Naive B cell (primary cell): ENCODE data around the gene HK1. TPM values are rescaled to one million over a fixed set of nuclear protein-coding genes. Genes with fewer than 3 reads are reported as not detected.
A peak's percentile ranks its signal among the peaks of the same experiment; 100 is the strongest.
"Not testable (repeated sequence)": the region's sequence is repeated elsewhere in the genome, so short reads cannot be mapped to it uniquely, and the experiment has no call there.

Experiments
- ATAC-seq, 2 donors: fragments of 150-1000 bp; cut with Tn5 transposase; 2 replicates each; pipeline ENCODE4 v1.10.0; 2021; ENCODE audit warnings: low read depth in 2 of 2, mild to moderate bottlenecking in 2 of 2, moderate library complexity in 2 of 2
- DNase-seq: peaks from one replicate; pipeline ENCODE4 v3.0.0; 2022
- H3K27ac Mint-ChIP-seq, 6 donors: one replicate each; pipeline ENCODE4 v1.8.0; 2020 to 2022; ENCODE audit warnings: mild to moderate bottlenecking in 6 of 6, mixed read lengths in 6 of 6, moderate library complexity in 5 of 6, inconsistent platforms in 2 of 6
- H3K27me3 Mint-ChIP-seq, 3 donors: one replicate each; pipeline ENCODE4 v1.8.0; 2021 to 2022; ENCODE audit warnings: mixed read lengths in 3 of 3, mild to moderate bottlenecking in 1 of 3
- H3K36me3 Mint-ChIP-seq, 2 donors: one replicate each; pipeline ENCODE4 v1.8.0; 2020 to 2022; ENCODE audit warnings: mixed read lengths in 2 of 2, inconsistent platforms in 1 of 2, mild to moderate bottlenecking in 1 of 2
- H3K4me1 Mint-ChIP-seq, 3 donors: one replicate each; pipeline ENCODE4 v1.8.0; 2020 to 2022; ENCODE audit warnings: mixed read lengths in 3 of 3, inconsistent platforms in 1 of 3, mild to moderate bottlenecking in 1 of 3, moderate library complexity in 1 of 3
- H3K4me3 Mint-ChIP-seq, 8 donors: one replicate each; pipeline ENCODE4 v1.8.0; 2020 to 2022; ENCODE audit warnings: mild to moderate bottlenecking in 8 of 8, mixed read lengths in 8 of 8, moderate library complexity in 8 of 8, inconsistent platforms in 2 of 8
- H3K9me3 Mint-ChIP-seq, 7 donors: one replicate each; pipeline ENCODE4 v1.8.0; 2020 to 2022; ENCODE audit warnings: mixed read lengths in 7 of 7, mild to moderate bottlenecking in 5 of 7, inconsistent platforms in 2 of 7, moderate library complexity in 1 of 7
- polyA plus RNA-seq, 6 donors: library from polyadenylated mRNA; unstranded; fragments of 300-500 nt; fragmentation: Illumina TruSeq; gene quantifications; one replicate each; pipeline ENCODE4 v1.2.3, GENCODE V29; 2021; ENCODE audit warnings: low read depth in 6 of 6

The HK1 gene
- polyA plus RNA-seq, 6 donors from 2014 or later = 45.7 to 71.0 (median 59.3) TPM

- no peak overlapping the region for H3K27ac Mint-ChIP-seq
- H3K9me3 Mint-ChIP-seq = no peaks in the 10 kb centered on the region
- DNase-seq = no peak
- no peaks in the 10 kb centered on the region for H3K36me3 Mint-ChIP-seq
- no peak overlapping the region for H3K4me3 Mint-ChIP-seq
- no peak for ATAC-seq
- H3K4me1 Mint-ChIP-seq = no peaks in the 10 kb centered on the region
- H3K27me3 Mint-ChIP-seq = peaks cover under 1 to 17% (median 9%) of the 10 kb centered on the region in 3 donors
Observed at GRCh38 chr10:69295027-69295636, 16.8 kb downstream of the HK1 start.

- Mint-ChIP-seq H3K27ac (no peak overlapping the region), H3K36me3 (no peaks in the 10 kb centered on the region), H3K4me3 (no peak overlapping the region), H3K27me3 (peaks cover 0 to 4% (median 0%) of the 10 kb centered on the region in 3 donors), H3K9me3 (no peaks in the 10 kb centered on the region), H3K4me1 (no peaks in the 10 kb centered on the region)
- DNase-seq = no peak
- no peak for ATAC-seq
Observed at GRCh38 chr10:69303632-69304051, 25.3 kb downstream of the HK1 start.

- no peak overlapping the region for H3K27ac Mint-ChIP-seq
Observed at GRCh38 chr10:69306421-69306820, 28.1 kb downstream of the HK1 start.

DNA sequence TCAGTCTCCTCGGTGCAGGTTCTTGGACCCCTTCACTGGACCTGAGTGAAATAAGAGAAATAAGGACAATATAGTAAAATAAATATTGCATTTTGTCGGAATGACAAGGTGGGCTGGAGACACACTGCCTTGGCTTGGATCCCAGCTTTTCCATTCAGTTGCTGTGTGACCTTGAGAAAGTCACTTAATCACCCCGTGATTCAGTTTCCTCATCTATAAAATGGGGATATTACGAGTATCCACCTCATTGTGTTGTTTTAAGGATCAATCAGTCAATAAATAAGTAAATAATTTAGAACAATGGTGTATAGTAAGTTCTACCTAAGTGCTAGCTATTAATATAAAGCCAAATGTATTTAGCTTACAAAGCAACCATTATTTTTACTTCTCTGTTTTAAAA lies 29.1 kb downstream of the HK1 start:
- H3K27ac Mint-ChIP-seq = no peak overlapping the region
- ATAC-seq = no peak
- H3K36me3 Mint-ChIP-seq = no peaks in the 10 kb centered on the region
- H3K4me3 Mint-ChIP-seq = no peak overlapping the region
- DNase-seq = no peak
- H3K27me3 Mint-ChIP-seq = no peaks in the 10 kb centered on the region
- H3K9me3 Mint-ChIP-seq = no peaks in the 10 kb centered on the region
- no peaks in the 10 kb centered on the region for H3K4me1 Mint-ChIP-seq

More at GRCh38 chr10:69306421-69306820, 28.1 kb downstream of the HK1 start:
- no peaks in the 10 kb centered on the region for H3K36me3 Mint-ChIP-seq
- DNase-seq = no peak
- ATAC-seq = no peak
- H3K9me3 Mint-ChIP-seq = no peaks in the 10 kb centered on the region
- H3K4me3 Mint-ChIP-seq = no peak overlapping the region
- H3K27me3 Mint-ChIP-seq = no peaks in the 10 kb centered on the region
- no peaks in the 10 kb centered on the region for H3K4me1 Mint-ChIP-seq

DNA sequence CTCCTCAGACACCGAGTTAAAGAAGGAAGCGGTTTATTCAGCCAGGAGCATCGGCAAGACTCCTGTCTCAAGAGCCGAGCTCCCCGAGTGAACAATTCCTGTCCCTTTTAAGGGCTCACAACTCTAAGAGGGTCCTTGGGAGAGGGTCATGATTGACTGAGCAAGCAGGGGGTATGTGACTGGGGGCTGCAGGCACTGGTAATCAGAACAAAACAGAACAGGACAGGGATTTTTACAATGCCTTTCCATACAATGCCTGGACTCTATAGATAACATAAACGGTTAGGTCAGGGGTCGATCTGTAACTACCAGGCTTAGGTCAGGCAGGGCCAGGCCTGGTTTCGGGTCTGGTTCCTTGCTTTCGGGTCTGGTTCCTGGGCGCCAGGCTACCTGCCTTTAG lies 30.0 kb downstream of the HK1 start:
- not testable (repeated sequence) for H3K27ac Mint-ChIP-seq, ATAC-seq

DNA sequence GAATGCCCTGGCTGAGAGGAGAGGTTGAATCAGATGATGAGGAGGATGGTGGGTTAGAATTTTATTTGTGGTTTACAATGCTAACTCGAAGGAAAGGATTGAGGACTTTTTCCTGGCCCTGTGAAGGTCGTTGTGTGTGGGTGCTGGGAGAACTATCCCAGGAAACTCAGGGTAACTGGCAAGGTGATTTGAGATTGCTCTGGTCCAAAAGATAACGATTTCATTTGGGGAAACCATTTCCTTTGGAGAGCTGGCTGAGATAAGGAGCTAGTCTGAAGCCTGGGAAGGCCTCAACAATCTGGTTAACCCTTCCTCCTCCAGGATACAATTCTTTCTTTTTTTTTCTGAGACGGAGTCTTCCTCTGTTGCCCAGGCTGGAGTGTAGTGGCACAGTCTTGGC lies 33.0 kb downstream of the HK1 start:
- DNase-seq = no peak
- Mint-ChIP-seq H3K36me3 (no peaks in the 10 kb centered on the region), H3K4me1 (peaks cover 0 to 4% (median 0%) of the 10 kb centered on the region in 3 donors), H3K27ac (no peak overlapping the region), H3K4me3 (no peak overlapping the region), H3K27me3 (no peaks in the 10 kb centered on the region), H3K9me3 (no peaks in the 10 kb centered on the region)
- ATAC-seq = no peak

More for the DNA sequence above, 30.0 kb downstream of the HK1 start:
- H3K4me1 Mint-ChIP-seq, H3K9me3 Mint-ChIP-seq, DNase-seq, H3K36me3 Mint-ChIP-seq, H3K27me3 Mint-ChIP-seq, H3K4me3 Mint-ChIP-seq: not testable (repeated sequence)

GRCh38 chr10:69312528-69312927 lies 34.2 kb downstream of the HK1 start:
- ATAC-seq (no peak), DNase-seq (no peak)
- Mint-ChIP-seq H3K4me1 (peaks cover 4 to 8% (median 5%) of the 10 kb centered on the region in 3 donors), H3K36me3 (no peaks in the 10 kb centered on the region), H3K27ac (peak overlapping the region in 4 of 6 donors; percentile 27 to 65 (median 30)), H3K4me3 (no peak overlapping the region), H3K9me3 (no peaks in the 10 kb centered on the region), H3K27me3 (no peaks in the 10 kb centered on the region)

DNA sequence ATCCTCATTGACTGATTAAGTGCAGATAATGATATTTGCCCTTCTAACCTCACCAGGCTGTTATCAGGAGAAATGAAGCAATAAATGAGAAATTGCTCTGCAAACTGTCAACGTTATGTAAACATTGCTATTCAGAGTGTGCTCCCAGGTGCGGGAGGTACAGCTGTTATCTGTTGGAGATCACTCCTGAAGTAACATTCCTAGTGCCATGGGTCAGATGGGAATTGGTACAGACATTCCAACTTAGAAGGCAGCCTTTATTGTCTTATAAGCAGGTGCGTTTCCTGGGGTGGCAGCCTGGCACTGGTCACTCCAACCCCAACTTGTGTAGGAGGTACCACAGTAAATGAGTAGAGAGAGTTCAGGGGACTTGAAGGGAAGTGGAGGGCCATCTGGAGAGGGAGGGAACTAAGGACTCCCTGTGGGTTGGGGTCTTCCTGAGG lies 36.8 kb downstream of the HK1 start:
- Mint-ChIP-seq H3K4me3 (peak overlapping the region in 2 of 8 donors; percentile 42 to 71), H3K27me3 (no peaks in the 10 kb centered on the region), H3K9me3 (no peaks in the 10 kb centered on the region), H3K36me3 (no peaks in the 10 kb centered on the region), H3K27ac (peak overlapping the region in 3 of 6 donors; percentile 1 to 93 (median 84)), H3K4me1 (peaks cover 13 to 22% (median 18%) of the 10 kb centered on the region in 3 donors)
- no peak for DNase-seq
- ATAC-seq = no peak

DNA sequence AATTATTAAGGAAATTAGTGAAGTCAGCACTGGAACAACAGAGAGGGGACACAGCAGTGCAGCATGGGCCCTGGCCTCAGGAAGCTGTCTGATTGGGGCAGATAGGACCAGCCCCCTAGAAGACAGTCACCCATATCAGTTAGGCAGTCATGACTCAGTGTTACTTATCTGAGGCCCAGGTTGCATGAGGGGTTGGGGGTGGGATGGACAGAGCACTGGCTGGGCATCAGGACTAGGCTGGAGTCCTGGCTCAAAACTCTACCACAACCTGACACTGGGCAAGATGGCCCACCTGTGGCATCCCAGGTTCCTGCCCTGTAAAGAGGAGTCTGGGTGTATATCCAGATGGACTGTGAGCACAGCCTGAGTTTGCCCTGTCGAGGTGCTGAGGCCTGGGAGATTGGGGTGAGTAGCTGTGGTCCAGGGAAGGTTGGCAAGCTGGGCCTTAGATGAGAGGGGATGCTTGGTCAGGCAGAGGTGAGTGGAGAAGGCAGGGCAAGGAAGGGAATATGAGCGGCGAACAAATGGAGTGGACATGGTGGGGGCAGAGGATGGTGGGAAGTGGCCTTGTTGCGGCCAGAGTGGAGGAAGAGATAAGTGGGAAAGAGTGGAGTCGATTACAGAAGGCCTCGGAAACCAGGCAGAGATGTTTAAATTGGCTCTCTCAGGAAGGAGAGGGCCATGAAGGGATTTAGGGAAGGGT lies 37.5 kb downstream of the HK1 start:
- Mint-ChIP-seq H3K4me3 (peak overlapping the region in 5 of 8 donors; percentile 9 to 97 (median 43)), H3K27me3 (no peaks in the 10 kb centered on the region), H3K27ac (peak overlapping the region; percentile 1 to 93 (median 80))

DNA sequence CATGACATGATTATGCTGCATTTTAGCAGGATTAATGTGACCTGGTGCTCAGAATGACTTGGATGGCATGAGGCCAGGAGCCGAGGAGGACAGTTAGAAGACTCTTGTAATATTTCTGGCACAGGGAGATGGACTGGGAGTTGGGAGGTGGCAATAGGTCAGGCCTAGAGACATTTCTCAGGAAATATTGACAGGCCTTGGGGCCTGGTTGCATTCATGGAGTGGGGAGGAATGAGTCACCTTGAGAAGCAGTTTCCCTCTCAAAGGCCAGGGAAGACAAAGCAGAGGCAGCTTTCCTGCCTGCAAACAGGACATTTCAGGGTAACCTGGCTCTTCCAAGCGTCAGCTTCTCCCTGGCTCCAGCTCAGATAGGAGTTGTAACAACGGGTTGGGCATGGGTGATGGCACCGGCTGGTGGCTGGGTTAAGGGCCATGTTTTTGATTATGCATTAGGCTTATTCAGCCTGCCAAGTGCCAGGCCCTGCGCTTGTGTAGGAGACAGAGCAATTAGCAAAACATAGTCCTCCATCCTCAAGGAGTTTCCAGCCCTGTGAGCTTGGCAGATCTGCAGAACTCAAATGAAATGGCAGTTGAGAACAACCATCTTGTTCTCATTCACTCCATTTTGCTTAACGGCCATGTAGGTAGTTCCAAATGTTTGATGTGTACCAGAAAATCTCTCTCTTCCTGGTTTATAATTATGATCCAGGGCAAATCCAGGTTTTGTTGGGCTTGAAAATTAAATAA lies 38.2 kb downstream of the HK1 start:
- DNase-seq (no peak), ATAC-seq (no peak)
- H3K27ac Mint-ChIP-seq = peak overlapping the region in 4 of 6 donors; percentile 38 to 87 (median 69)

More for the DNA sequence above, 37.5 kb downstream of the HK1 start:
- Mint-ChIP-seq H3K9me3 (no peaks in the 10 kb centered on the region), H3K4me1 (peaks cover 15 to 28% (median 24%) of the 10 kb centered on the region in 3 donors), H3K36me3 (no peaks in the 10 kb centered on the region)
- DNase-seq (no peak), ATAC-seq (no peak)

GRCh38 chr10:69317175-69317604 lies 38.9 kb downstream of the HK1 start:
- Mint-ChIP-seq H3K4me1 (peaks cover 17 to 32% (median 30%) of the 10 kb centered on the region in 3 donors), H3K9me3 (no peaks in the 10 kb centered on the region), H3K27me3 (no peaks in the 10 kb centered on the region), H3K27ac (peak overlapping the region in 5 of 6 donors; percentile 47 to 91 (median 87)), H3K36me3 (no peaks in the 10 kb centered on the region), H3K4me3 (peak overlapping the region; percentile 92 to 97 (median 96))
- DNase-seq (no peak), ATAC-seq (no peak)

More for the DNA sequence above, 38.2 kb downstream of the HK1 start:
- Mint-ChIP-seq H3K27me3 (no peaks in the 10 kb centered on the region), H3K36me3 (no peaks in the 10 kb centered on the region), H3K4me1 (peaks cover 17 to 31% (median 30%) of the 10 kb centered on the region in 3 donors), H3K4me3 (peak overlapping the region in 6 of 8 donors; percentile 6 to 97 (median 34)), H3K9me3 (no peaks in the 10 kb centered on the region)

- Mint-ChIP-seq H3K27ac (peak overlapping the region; percentile 47 to 91 (median 82)), H3K27me3 (no peaks in the 10 kb centered on the region), H3K4me3 (peak overlapping the region; percentile 92 to 97 (median 96)), H3K36me3 (no peaks in the 10 kb centered on the region), H3K9me3 (no peaks in the 10 kb centered on the region), H3K4me1 (peaks cover 17 to 35% (median 30%) of the 10 kb centered on the region in 3 donors)
- DNase-seq (no peak), ATAC-seq (no peak)
Observed at GRCh38 chr10:69317626-69318105, 39.4 kb downstream of the HK1 start.
